Right forelimb (tissue), 1 donor: ENCODE measurements around the gene OR6C2.
"Not testable (repeated sequence)": the region's sequence is repeated elsewhere in the genome, so short reads cannot be mapped to it uniquely, and the experiment has no call there.

ENCODE experiments used
- DNase-seq: peaks from one replicate; pipeline ENCODE4 v3.0.0-alpha.2; 2018

OR6C2 gene

GRCh38 chr12:55443776-55444175 is at the start of gene OR6C2:
OR6C2 (plus strand) TSS chr12:55444076; CDS start chr12:55452214, 8,138 bp downstream.
- DNase-seq: no peak

DNA sequence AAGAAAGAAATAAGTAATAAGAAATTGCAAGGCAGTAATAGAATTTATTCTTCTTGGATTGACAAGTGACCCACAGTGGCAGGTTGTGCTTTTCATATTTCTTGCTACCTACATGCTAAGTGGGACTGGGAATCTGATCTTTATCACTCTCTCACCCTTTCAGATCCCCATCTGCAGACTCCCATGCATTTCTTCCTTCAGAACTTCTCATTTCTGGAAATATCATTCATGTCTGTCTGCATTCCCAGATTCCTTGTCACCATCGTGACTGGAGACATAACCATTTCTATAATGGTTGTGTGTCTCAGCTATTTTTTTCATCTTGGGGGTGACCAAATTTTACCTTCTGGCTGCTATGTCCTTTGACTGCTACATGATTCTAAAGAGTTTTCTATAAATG is 47.5 kb upstream of the OR6C2 start:
- DNase-seq: no peak

DNA sequence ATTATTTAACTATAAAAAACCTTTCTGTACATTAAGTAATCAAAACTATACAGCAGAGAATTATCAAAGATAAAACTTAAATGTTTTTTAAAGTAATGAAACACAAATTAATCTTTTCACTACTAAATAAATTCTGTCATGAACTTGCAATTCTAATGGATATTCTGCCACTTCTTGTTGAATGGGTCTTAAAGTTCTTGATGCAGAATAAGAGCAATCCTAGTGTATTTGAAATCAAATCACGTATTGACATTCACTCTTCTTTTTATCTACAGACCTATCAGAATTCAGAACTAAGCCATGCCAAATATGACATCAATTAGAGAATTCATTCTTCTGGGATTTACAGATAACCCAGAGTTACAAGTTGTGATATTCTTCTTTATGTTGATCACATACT is 43.6 kb upstream of the OR6C2 start, which contains the start of gene OR6C65:
Gene OR6C65, plus strand, starts transcription at position 301 of the 400 bp plus-strand sequence. Its CDS starts 0 bp downstream, at position 301.
- DNase-seq: no peak

DNA sequence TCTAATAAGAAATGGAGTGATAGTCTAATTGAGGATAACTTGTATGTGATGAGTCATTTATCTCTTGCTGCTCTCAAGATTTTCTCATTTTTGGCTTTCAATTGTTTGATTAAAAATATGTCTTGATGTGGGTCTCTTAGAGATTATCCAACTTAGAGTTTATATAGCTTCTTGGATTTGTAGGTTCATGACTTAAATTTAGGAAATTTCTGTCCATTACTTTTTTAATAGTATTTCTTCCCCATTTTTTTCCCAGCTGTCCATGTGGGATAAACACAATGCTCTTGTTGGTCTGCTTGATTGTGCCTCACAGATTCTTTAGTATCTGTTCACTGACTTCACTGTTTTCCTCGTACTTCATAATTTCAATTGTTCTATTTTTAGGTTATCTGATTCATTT is 36.0 kb upstream of the OR6C2 start:
- no peak for DNase-seq

- DNase-seq: not testable (repeated sequence)
Observed at GRCh38 chr12:55409133-55409532, 34.7 kb upstream of the OR6C2 start.

GRCh38 chr12:55412138-55412537 is 31.7 kb upstream of the OR6C2 start:
- not testable (repeated sequence) for DNase-seq

DNA sequence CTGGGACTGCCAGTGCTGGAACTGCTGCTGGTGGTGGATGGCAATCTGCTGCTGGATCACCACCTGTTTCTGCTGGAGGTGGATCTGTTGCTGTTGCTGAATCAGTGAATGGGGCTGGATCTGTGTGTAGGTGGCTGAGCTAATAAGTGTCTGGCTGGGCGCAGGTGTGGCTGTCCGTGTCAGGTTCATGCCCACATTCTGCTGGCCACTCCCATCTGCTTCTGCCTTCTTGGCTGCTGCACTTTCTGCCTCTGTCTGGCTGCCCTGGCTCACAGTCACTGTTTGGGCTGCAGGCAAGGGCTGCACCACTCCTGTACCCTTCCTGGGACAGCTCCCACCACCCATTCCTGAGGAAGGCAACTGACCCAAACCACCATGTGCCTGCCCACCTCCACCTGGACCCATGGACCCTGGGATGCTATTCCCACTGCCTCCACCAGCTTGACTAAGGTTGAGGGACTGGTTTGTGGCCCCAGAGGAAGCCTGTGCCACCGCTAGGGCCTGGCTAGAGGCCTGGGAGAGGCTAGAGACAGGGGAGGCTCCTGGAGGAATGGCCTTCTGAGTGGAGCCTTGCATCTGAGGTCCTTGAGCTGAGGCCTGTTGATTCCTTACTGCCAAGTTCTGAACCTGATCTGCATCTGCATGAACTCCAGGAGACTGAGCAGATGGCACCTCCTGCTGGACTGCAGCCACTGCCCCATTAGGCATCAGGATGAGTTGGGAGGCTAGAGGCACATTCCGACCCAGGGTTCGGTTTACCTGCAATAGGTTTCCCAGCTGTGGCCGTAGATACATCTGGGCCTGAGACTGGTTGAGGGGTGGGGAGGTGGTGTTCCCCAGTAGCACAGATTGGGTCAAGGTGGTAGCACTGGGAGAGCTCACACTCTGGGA is 30.1 kb upstream of the OR6C2 start:
- not testable (repeated sequence) for DNase-seq

DNA sequence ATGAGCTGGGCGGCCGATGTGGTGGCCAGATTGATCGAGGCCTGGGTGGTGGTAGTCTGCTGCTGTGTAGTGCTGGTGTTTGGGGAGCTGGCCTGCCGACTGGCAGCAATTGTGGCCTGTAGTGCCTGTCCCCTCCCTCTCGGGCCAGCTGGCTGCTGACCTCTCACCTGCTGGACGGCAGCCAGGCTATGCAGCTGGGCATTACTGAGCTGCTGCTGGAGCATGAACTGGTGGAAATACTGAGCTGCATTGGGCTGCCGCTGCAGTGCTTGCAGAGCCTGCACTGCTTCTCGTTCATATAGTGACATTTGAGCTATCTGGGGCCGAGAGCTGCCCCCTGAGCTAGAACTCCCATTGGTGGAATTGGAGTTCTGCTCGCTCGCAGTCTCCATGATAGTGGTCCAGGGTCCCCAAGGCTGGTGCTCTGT is 29.5 kb upstream of the OR6C2 start:
- not testable (repeated sequence) for DNase-seq

- DNase-seq: not testable (repeated sequence)
Observed at GRCh38 chr12:55414889-55415288, 29.0 kb upstream of the OR6C2 start.

GRCh38 chr12:55416961-55417360 is 26.9 kb upstream of the OR6C2 start:
- no peak for DNase-seq

GRCh38 chr12:55420307-55420962 is 23.4 kb upstream of the OR6C2 start:
- no peak for DNase-seq

DNA sequence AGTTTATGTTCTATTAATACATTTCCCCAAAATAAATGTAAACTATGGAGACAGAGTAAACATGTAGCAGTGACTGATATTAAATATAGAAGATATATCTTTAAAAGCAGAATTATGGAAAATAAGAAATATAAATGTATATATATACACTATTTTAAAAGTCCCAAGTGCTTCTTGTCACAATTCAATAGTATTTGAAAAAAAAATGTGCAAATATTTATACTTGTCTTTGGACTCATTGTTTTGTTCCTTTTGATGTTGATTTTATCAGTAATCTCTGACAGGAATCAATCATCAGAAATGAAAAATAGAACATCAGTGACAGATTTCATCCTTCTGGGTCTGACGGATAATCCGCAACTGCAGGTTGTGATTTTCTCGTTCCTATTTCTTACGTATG is 17.9 kb upstream of the OR6C2 start, which contains the start of gene OR6C76:
Gene OR6C76, plus strand, starts transcription at position 301 of the 400 bp plus-strand sequence. Its CDS starts 0 bp downstream, at position 301.
- no peak for DNase-seq

DNA sequence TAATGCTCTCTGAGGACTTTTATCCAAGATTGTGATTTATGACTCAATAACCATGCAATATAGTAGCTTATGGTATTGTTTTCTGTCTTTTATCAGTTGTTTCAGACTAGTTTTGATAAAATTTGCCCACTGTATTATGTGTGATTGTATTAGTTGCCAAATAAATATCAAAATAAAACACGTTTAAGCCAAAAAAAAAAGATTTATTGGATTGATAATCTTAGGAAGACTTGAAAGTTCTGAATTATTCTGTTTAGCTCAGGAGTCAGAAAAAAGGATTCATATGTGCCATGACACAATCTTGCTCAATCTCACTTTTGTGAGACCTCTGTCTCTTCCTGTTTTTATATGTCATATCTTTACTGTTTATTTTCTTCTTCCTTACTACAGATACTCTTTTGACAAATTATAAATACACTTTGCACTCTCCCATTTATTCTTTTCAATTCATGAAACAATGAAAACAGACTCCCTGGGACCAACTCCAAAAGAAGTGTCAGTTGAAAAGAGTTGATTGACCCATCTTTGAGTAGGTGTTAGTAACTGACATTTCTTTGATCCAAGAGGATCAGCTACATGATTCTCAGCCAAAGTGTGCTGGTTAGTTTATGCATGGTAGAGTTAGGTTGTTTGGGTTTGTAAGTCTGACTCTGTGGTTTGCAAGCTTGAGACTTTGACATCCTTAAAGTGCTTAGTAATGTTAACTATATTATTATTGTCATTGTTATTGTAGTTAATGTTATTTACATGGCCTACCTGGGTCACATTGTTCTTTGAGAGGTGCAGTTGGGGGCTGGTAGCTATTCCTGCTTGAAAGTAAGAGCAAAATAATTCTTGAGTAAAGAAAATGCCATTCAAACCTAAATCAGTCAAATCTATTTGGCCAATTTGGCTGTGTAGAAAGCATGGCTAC is 15.3 kb upstream of the OR6C2 start:
- no peak for DNase-seq

DNA sequence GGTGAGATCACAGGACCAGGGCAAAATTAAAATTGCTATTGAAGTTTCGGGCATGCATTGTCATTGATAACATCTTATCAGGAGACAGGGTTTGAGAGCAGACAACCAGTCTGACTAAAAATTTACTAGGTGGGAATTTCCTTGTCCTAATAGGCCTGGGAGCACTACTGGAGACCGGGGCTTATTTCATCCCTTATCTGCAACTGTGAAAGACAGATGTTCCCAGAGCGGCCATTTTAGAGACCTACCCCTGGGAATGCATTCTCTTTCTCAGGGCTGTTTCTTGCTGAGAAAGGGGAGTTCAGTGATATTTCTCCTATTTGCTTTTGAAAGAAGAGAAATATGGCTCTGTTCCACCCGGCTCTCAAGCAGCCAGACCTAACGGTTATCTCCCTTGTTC is 2.6 kb upstream of the OR6C2 start:
- DNase-seq: not testable (repeated sequence)

DNA sequence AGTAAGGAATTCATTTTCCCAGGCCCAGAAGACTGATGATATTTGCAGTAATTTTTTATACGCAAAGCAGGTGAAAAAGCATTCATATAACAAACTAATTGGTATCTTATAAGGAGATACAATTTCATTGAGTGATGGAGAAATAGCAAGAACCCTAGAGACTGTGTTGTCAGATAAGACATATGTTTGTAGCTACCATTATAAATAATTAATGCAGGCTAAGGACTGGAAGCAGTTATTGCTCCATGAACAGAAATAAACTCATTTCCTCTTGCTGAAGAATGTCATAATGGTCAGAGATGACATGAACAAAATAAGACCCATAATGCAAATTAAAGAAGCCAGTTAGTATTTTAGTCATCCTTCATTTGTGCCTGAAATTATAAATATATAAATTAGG is 1.5 kb downstream of the OR6C2 start:
- no peak for DNase-seq

DNA sequence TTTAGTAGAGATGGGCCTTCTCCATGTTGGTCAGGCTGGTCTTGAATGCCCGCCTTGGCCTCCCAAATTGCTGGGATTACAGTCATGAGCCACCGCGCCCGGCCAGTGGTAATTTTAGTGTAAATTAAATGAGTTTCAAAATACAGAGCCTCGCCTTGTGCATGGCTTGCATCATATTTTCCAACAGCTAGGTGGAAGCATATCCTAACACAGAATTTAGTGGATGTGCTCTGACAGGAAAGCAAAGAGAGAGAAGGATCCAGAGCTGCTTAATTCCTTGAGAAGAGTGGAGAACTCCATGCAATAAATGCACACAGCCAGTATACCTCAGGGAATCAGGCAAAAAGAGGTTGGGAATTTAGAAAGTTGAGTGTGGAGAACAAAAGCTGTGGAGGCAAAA is 2.5 kb downstream of the OR6C2 start:
- no peak for DNase-seq

DNA sequence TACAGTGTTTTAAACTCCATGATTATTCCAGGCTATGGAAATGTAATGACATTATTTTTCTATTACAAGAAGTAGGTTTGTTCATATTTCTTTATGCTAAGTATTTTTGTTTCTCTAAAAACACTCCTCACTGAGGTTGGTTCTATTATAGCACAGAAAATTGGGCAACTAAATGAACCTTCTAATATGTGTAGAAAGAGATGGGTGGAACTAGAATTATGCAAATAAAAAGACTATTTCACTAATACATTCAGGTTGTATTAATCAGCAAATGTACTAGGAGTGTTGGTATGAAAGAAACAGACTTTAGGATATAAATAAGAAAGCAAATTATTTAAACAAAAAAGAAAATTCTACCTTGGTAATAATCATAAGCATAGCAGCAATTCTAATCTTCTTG is 4.9 kb downstream of the OR6C2 start:
- DNase-seq: no peak

DNA sequence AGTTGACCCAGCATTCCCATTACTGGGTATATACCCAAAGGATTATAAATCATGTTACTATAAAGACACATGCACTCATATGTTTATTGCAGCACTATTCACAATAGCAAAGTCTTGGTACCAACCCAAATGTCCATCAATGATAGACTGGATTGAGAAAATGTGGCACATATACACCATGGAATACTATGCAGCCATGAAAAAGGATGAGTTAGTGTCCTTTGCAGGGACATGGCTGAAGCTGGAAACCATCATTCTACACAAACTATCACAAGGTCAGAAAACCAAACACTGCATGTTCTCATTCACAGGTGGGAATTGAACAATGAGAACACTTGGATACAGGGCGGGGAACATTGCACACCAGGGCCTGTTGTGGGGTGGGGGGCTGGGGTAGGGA is 21.1 kb downstream of the OR6C2 start:
- not testable (repeated sequence) for DNase-seq

GRCh38 chr12:55467836-55468235 is 24.0 kb downstream of the OR6C2 start:
- DNase-seq: no peak

GRCh38 chr12:55469291-55469690 is 25.4 kb downstream of the OR6C2 start:
- DNase-seq: no peak

DNA sequence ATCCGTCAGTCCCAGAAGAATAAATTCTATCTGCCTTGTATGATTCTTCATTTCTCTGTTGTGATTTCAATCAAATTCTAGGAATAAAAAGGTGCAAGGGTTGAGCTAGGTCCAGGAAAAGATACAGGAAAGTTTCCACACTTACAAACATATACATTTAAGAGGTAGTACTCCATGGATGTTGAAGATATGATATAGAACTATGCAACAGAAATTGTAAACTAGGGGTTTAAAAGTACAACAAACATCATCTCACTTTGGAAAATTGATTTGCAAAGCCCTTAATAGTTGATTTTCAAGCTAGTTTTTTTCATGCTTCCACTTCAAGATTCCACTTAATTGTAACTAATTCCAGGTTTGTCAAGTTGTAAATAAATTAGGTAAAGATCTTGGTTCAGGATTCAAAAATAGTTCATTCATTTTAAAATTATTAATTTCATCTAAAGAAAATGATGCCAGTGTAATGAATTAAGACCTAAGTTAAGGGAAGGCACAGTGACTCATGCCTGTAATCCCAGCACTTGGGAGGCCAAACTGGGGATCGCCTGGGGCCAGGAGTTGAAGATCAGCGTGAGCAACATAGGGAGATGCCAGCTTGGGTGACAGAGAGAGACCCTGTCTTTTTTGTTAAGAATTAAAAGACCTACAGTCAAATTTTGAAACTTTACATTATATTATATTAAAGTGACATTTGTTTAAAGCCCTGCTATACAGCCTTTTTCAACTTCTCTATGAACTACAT is 26.4 kb downstream of the OR6C2 start, which contains the start of gene OR6C70:
Gene OR6C70, minus strand, starts transcription at position 51 of the 742 bp plus-strand sequence. Its CDS starts 0 bp downstream, at position 51.
- no peak for DNase-seq

- DNase-seq: no peak
Observed at GRCh38 chr12:55472264-55472663, 28.4 kb downstream of the OR6C2 start.
